Ovary (tissue), 9 donors: ENCODE results near the gene CCDC121. TPM values are rescaled to one million over a fixed set of nuclear protein-coding genes. Genes with fewer than 3 reads are reported as not detected.

Experiments used
- DNase-seq, 5 donors: peaks; one replicate each; pipeline ENCODE4 v3.0.0-alpha.2; 2019 to 2020
- H3K27ac ChIP-seq, 2 donors: fragments of 200-600 bp; one replicate each; pipeline versions ENCODE4 v1.5.1 to v1.8.0; 2019 to 2022
- H3K27me3 ChIP-seq: fragments of 200-600 bp; one replicate; pipeline ENCODE4 v1.8.0; 2022
- H3K36me3 ChIP-seq: fragments of 200-600 bp; sonication (generic); one replicate; pipeline ENCODE4 v1.5.1; 2019
- H3K4me1 ChIP-seq: one replicate; pipeline ENCODE4 v1.8.1; 2013; ENCODE audit warnings: mild to moderate bottlenecking, moderate library complexity; ENCODE audit not compliant: insufficient read depth
- H3K4me3 ChIP-seq: fragments of 200-600 bp; sonication (generic); one replicate; pipeline ENCODE4 v1.5.1; 2017
- H3K9me3 ChIP-seq, 2 donors: fragments of 200-600 bp in 1 of 2; sonication (generic) in 1 of 2; one replicate each; pipeline versions ENCODE4 v1.5.1 to v1.8.1; 2013 to 2019; ENCODE audit warnings: mild to moderate bottlenecking in 1 of 2, moderate library complexity in 1 of 2
- CTCF ChIP-seq, 3 donors: fragments of 450-650 bp in 2 of 3; fragments of 200-600 bp in 1 of 3; IDR thresholded peaks; one replicate each; pipeline versions ENCODE4 v1.5.1 to v1.8.0; 2016 to 2022; ENCODE audit warnings: antibody characterized with exemption in 3 of 3, mild to moderate bottlenecking in 1 of 3
- EP300 ChIP-seq: sonication (generic); formaldehyde crosslinking; IDR thresholded peaks from one replicate; pipeline ENCODE4 v1.6.1; 2017; ENCODE audit warnings: antibody characterized with exemption
- POLR2A ChIP-seq: fragments of 450-650 bp; IDR thresholded peaks from one replicate; pipeline ENCODE4 v1.6.1; 2017; ENCODE audit warnings: antibody characterized with exemption, mild to moderate bottlenecking, moderate library complexity
- WGBS, 3 donors: extraction: QIAGEN DNeasy Blood & Tissue Kit in 1 of 3; methylation state at CpG; one replicate each; pipeline versions ENCODE4 v1.1.5 to v1.1.7; 2013 to 2017; 5-methylcytosine and 5-hydroxymethylcytosine counted together
- intact Hi-C, 4 donors: fragments of 100-400 bp; cut with DNase I; formaldehyde crosslinking; loops; one replicate each; pipeline versions ENCODE4 v1.11.0 to v1.15.1; 2022 to 2023
- polyA plus RNA-seq, 2 donors: library from polyadenylated mRNA; stranded (reverse); fragments of 200-250 nt in 1 of 2; fragments of 350-450 nt in 1 of 2; fragmentation: Illumina TruSeq in 1 of 2; extraction: RNeasy Lipid Tissue Mini Kit (QIAGEN cat#74804) in 1 of 2; gene quantifications; one replicate each; pipeline ENCODE4 v1.2.3, GENCODE V29; 2013 to 2014
- small RNA-seq: library from RNA; depleted of rRNA; stranded (forward); fragments of <200 nt; gene quantifications from one replicate; pipeline ENCODE3, GENCODE V24; 2016
- total RNA-seq, 7 donors: library from RNA; depleted of rRNA in 2 of 7; stranded (reverse); fragments of >200 nt in 2 of 7; fragmentation: NEBNext Ultra II Directional in 3 of 7; extraction: Animal tissue kit (Norgen Biotek cat#: 25700) in 3 of 7; gene quantifications; one replicate each; pipeline versions ENCODE4 v1.1.0 to v1.2.4, GENCODE V29; 2016 to 2023
- donor health status: DM: no; HTN: no; CAD: no; lungs with moderate emphysema.
- donor health status: DM: no; HTN: no; CAD: no.
- donor health status: Bipolar disorder and iron deficiency.
- donor health status: DM: yes; HTN: yes; CAD: no.
- donor health status: DM: no; HTN: no; CAD: no.
- donor health status: DM: yes; HTN: yes; CAD: no.

Gene CCDC121
- total and polyA plus RNA-seq, 9 donors: 3.2 to 8.8 (median 6.4) TPM

GRCh38 chr2:27581417-27582128 is 47.2 kb downstream of the CCDC121 start:
- no peaks in the 10 kb centered on the region for H3K9me3 ChIP-seq
- TF ChIP-seq EP300: no peak
- TF ChIP-seq CTCF (IDR thresholded peaks at IDR 0.05): no peak
- no peak for TF ChIP-seq POLR2A
- 93 to 97% (median 95%) methylated on average over 19 of the region's 19 CpGs for WGBS, 3 donors
- H3K27me3 ChIP-seq: no peaks in the 10 kb centered on the region
- DNase-seq: no peak
- H3K4me3 ChIP-seq: no peak overlapping the region
- no peak overlapping the region for H3K27ac ChIP-seq
- peaks cover 8% of the 10 kb centered on the region for H3K4me1 ChIP-seq
- intact Hi-C loops: loop anchor here in 1 of 4 donors (10.0 kb wide), 1 partner anchor 87 kb away; the partner anchor contains the start of genes FNDC4 and GCKR
- H3K36me3 ChIP-seq: no peaks in the 10 kb centered on the region

Small RNAs within 50 kb of the gene (small RNA-seq; reads per million reads assigned to genes)
- not detected for gene RF00340

Other genes starting within 250 kb of the CCDC121 start
- 10 to 100 TPM in 6 of 7 donors, 1 to 10 TPM in 1; 4.8 to 24.1 (median 13.6) TPM for gene ZNF513, start 248.3 kb downstream of the CCDC121 start, total RNA-seq
- 10 to 100 TPM in 1 of 2 donors, 1 to 10 TPM in 1; 3.4 to 11.0 TPM for gene ZNF513, start 248.3 kb downstream of the CCDC121 start, polyA plus RNA-seq
- gene PPM1G, start 219.4 kb downstream of the CCDC121 start, total RNA-seq: 10 to 100 TPM; 27.2 to 57.4 (median 48.0) TPM
- 10 to 100 TPM; 41.0 to 89.4 TPM for gene PPM1G, start 219.4 kb downstream of the CCDC121 start, polyA plus RNA-seq
- 100 to 1,000 TPM in 1 of 7 donors, 10 to 100 TPM in 6; 50.8 to 108 (median 90.0) TPM for gene NRBP1, start 200.4 kb downstream of the CCDC121 start, total RNA-seq
- 100 to 1,000 TPM in 1 of 2 donors, 10 to 100 TPM in 1; 79.0 to 169 TPM for gene NRBP1, start 200.4 kb downstream of the CCDC121 start, polyA plus RNA-seq
- gene KRTCAP3, start 186.6 kb downstream of the CCDC121 start, total RNA-seq: 10 to 100 TPM in 1 of 7 donors, 1 to 10 TPM in 6; 2.0 to 34.5 (median 4.4) TPM
- 1 to 10 TPM in 1 of 2 donors, under 1 TPM in 1; 0.82 to 2.8 TPM for gene KRTCAP3, start 186.6 kb downstream of the CCDC121 start, polyA plus RNA-seq
- 10 to 100 TPM; 37.0 to 52.1 (median 43.9) TPM for gene IFT172, start 139.3 kb downstream of the CCDC121 start, total RNA-seq
- 10 to 100 TPM; 23.9 to 28.9 TPM for gene IFT172, start 139.3 kb downstream of the CCDC121 start, polyA plus RNA-seq
- 100 to 1,000 TPM in 1 of 7 donors, 10 to 100 TPM in 6; 27.3 to 117 (median 53.1) TPM for gene FNDC4, start 133.8 kb downstream of the CCDC121 start, total RNA-seq
- gene FNDC4, start 133.8 kb downstream of the CCDC121 start, polyA plus RNA-seq: 10 to 100 TPM; 40.2 to 62.3 TPM
- gene GCKR, start 132.2 kb downstream of the CCDC121 start, total RNA-seq: 10 to 100 TPM in 3 of 7 donors, 1 to 10 TPM in 4; 1.3 to 14.5 (median 5.4) TPM
- 1 to 10 TPM; 4.6 to 4.7 TPM for gene GCKR, start 132.2 kb downstream of the CCDC121 start, polyA plus RNA-seq
- gene ZNF512, start 46.0 kb downstream of the CCDC121 start, total RNA-seq: 10 to 100 TPM; 40.2 to 69.3 (median 53.4) TPM
- gene ZNF512, start 46.0 kb downstream of the CCDC121 start, polyA plus RNA-seq: 10 to 100 TPM; 28.8 to 79.7 TPM
- gene GPN1, start within 50 bp of the CCDC121 start, total RNA-seq: 10 to 100 TPM; 15.1 to 24.3 (median 21.4) TPM
- 10 to 100 TPM; 20.4 to 48.3 TPM for gene GPN1, start within 50 bp of the CCDC121 start, polyA plus RNA-seq
- gene SUPT7L, start 34.6 kb upstream of the CCDC121 start, total RNA-seq: 10 to 100 TPM; 20.4 to 29.2 (median 24.5) TPM
- gene SUPT7L, start 34.6 kb upstream of the CCDC121 start, polyA plus RNA-seq: 10 to 100 TPM; 22.1 to 37.7 TPM
- gene SLC4A1AP, start 34.9 kb upstream of the CCDC121 start, total RNA-seq: 10 to 100 TPM; 15.0 to 19.2 (median 16.2) TPM
- 10 to 100 TPM; 14.6 to 22.0 TPM for gene SLC4A1AP, start 34.9 kb upstream of the CCDC121 start, polyA plus RNA-seq
- 100 to 1,000 TPM in 2 of 7 donors, 10 to 100 TPM in 5; 50.5 to 185 (median 62.4) TPM for gene MRPL33, start 142.7 kb upstream of the CCDC121 start, total RNA-seq
- gene MRPL33, start 142.7 kb upstream of the CCDC121 start, polyA plus RNA-seq: 100 to 1,000 TPM; 141 to 246 TPM